Stimulated activated CD4-positive, alpha-beta T cell treated with anti-CD3 and anti-CD28 coated beads, Interleukin-1b, Interleukin-23, amount 100 ng/mL, for 4 hours (primary cell): ENCODE results near the gene KIFC3.
"Not testable (repeated sequence)": the region's sequence is repeated elsewhere in the genome, so short reads cannot be mapped to it uniquely, and the experiment has no call there.

Source experiments
- DNase-seq, 2 donors: peaks; one replicate each; pipeline ENCODE4 v3.0.0-alpha.2; 2020; ENCODE audit warnings: low read depth in 2 of 2

KIFC3 gene, protein sequence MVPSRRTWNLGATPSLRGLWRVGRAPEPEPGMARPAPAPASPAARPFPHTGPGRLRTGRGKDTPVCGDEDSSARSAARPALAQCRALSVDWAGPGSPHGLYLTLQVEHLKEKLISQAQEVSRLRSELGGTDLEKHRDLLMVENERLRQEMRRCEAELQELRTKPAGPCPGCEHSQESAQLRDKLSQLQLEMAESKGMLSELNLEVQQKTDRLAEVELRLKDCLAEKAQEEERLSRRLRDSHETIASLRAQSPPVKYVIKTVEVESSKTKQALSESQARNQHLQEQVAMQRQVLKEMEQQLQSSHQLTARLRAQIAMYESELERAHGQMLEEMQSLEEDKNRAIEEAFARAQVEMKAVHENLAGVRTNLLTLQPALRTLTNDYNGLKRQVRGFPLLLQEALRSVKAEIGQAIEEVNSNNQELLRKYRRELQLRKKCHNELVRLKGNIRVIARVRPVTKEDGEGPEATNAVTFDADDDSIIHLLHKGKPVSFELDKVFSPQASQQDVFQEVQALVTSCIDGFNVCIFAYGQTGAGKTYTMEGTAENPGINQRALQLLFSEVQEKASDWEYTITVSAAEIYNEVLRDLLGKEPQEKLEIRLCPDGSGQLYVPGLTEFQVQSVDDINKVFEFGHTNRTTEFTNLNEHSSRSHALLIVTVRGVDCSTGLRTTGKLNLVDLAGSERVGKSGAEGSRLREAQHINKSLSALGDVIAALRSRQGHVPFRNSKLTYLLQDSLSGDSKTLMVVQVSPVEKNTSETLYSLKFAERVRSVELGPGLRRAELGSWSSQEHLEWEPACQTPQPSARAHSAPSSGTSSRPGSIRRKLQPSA

GRCh38 chr16:57802341-57803133 is at the start of gene KIFC3:
TSS of gene KIFC3 (minus strand) at chr16:57802491. CDS start at chr16:57798243, 4,248 bp downstream.
- DNase-seq, result peak; percentile 60 to 63

DNA sequence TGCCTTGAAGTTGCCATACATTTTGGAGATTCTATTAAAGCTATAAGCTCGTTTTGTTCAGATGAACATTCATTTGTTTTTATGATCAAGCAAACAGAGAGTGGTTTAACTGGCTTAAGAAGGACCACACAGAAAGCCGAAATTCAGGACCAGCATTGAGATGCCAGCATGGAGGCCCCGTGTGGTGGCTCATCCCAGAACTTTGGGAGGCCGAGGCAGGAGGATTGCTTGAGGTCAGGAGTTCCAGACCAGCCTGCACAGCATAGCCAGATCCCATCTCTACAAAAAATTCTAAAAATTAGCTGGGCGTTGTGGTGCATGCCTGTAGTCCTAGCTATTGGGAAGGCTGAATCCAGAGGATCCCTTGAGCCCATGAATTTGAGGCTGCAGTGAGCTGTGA is 45.9 kb upstream of the KIFC3 start:
- DNase-seq, result no peak

DNA sequence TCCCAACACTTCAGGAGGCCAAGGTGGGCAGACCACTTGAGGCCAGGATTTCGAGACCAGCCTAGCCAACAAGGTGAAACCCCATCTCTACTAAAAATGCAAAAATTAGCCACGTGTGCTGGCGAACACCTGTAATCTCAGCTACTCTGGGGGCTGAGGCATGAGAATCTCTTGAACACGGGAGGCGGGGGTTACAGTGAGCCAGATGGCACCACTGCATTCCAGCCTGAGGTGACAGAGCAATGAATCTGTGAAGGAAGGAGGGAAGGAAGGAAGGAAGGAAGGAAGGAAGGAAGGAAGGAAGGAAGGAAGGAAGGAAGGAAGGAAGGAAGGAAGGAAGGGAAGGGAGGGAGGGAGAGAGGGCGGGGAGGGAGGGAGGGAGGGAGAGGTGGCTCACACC is 44.6 kb upstream of the KIFC3 start:
- DNase-seq, result not testable (repeated sequence)

- DNase-seq, result no peak
Observed at GRCh38 chr16:57846078-57846697, 43.9 kb upstream of the KIFC3 start.

- DNase-seq, result no peak
Observed at GRCh38 chr16:57845115-57845514, 42.8 kb upstream of the KIFC3 start.

DNA sequence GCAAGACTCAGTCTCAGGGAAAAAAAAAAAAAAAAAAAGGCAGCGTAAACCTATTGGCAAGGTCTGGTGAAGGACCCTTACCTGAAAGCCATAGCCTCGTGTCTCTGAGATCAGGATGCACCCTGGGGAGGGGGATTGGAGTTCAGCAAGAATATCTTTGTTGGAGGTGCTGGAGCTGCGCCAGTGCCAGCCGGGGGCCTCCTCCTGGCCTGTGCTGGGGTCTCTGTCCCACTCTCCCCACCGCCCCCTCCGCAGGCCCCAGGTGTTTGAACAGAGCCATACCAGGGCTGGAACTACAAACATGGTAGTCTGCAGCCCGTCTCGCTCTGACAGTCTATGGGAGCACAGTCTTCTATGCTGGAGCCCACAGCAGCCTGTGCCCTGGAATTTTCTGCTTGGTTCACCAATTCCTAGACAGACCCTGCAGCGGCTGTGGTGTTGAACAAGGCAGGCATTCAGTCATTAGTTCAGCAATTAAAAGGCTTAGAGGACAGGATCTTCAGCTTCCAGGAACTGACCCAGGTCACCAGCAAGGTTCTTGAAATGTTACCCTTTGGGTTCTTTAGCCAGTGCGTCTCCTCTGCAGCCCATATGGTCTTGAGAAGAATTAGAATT is 42.2 kb upstream of the KIFC3 start:
- no peak for DNase-seq

GRCh38 chr16:57843400-57843799 is 41.1 kb upstream of the KIFC3 start:
- DNase-seq, result no peak

GRCh38 chr16:57842601-57843000 is 40.3 kb upstream of the KIFC3 start:
- DNase-seq, result no peak

GRCh38 chr16:57840833-57841232 is 38.5 kb upstream of the KIFC3 start:
- DNase-seq, result no peak

GRCh38 chr16:57838161-57838560 is 35.9 kb upstream of the KIFC3 start:
- DNase-seq, result no peak

- DNase-seq, result no peak
Observed at GRCh38 chr16:57837305-57838125, 35.2 kb upstream of the KIFC3 start.

DNA sequence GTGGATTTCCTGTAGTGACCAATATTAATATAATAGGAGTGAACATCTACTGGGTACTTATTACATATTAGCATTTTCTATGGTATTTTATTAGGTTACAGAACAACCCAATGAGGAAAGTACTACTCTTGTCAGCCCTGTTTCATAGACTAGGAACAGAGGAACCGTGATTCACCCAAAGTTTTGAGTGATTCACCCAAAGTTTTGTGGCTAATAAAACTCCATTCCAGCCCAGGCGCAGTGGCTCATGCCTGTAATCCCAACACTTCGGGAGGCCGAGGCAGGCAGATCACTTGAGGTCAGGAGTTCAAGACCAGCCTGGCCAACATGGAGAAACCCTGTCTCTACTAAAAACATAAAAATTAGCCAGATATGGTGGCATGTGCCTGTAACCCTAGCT is 33.1 kb upstream of the KIFC3 start:
- DNase-seq, result not testable (repeated sequence)

DNA sequence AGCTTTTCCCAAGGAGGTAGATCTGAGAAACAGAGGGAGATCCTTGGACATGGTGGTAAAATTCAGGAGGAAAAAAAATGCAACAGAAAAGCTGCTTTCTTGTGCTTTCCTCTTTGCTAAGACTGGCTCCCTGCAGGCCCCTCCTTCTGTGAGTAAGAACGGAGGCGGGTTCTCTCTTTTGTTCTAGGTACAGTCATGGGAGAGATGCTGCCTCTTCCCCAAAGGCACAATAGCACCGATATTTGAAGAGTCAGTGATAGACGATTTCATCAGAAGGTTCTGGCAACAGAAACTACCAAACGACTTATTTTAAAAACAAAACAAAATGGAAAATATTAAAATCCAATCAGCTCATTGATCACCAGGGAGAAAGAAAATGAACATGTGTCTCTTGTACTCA is 32.6 kb upstream of the KIFC3 start:
- no peak for DNase-seq

DNA sequence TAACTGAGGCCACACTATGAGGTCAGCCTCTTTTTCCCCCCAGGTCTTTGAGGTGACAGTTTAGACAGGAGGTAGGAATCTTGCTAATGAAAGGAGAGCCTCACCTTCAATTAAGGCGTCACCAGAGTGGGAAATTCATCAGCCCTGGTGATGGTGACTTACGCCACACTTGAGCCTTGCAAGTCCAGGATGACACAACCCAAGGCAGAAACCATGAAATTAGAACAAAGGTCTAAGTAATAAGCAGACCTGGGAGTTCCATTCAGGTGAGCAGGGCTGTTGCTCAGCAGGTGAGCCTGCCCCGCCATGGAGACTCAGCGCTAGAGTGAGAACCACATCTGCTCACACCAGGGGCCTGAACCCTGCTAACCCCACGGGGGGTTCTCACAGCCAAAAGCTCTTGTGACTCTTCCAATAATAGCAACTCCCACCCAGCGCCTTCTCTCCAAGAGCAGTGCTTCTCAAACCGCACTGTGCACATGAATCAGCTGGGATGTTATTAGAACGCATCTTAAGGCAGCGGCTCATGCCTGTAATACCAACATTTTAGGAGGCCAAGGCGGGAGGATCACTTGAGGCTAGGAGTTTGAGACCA is 28.7 kb upstream of the KIFC3 start:
- DNase-seq, result no peak

DNA sequence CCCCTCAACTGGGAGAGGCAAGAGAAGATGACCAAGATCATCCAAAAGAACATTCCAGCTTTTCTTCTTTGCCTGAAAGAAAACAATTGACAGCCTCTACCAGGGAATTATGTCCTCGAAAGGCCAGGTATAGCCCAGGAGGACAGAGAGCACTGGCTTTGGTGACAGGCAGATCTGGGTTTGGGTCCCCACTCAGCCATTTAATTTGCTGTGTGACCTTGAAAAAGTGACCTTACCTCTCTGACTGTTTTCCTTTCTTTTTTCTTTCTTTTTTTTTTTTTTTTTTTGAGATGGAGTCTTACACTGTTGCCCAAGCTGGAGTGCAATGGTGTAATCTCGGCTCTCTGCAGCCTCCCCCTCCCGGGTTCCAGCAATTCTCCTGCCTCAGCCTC is 27.7 kb upstream of the KIFC3 start:
- no peak for DNase-seq

DNA sequence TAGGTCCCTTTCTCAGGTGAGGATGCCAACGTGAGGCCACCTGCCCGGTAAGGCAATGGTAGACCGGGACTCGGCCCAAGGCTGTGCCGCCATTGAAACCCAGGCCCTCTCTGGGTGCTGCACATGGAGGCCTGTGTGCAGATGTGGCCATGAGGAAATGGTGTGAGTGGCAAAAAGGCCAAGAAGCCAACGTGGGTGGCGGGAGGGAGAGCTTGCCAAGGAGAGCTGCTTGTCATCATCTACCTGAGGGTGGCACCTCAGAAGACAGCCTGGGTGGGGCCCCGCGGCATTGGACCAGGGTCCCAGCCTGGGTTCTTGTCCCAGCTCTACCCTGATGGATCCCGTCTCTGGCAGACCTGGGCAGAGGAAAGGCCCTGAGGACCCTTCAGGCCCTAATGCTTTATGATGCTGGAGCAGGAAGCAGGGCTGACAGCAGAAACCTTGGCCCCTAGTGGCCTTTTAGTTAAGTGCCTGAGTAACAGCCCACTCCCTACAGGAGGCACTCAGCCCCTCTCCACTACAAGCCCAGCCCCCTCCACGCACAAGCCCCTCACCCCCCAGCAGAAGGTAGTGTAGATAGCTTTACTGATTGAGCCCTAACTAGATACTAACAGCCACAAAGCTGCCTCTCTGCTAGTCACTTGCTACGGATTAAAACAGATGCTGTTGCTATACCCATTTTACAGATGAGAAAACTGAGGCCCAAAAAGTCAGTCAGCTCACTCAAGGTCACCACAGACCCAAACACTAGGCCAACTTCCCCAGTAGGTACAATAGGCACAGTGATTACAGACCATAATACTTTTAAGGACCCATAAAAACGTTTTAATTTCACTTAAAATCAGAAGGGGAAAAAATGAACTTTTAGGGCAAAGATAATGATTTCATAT is 26.2 kb upstream of the KIFC3 start:
- DNase-seq, result no peak

DNA sequence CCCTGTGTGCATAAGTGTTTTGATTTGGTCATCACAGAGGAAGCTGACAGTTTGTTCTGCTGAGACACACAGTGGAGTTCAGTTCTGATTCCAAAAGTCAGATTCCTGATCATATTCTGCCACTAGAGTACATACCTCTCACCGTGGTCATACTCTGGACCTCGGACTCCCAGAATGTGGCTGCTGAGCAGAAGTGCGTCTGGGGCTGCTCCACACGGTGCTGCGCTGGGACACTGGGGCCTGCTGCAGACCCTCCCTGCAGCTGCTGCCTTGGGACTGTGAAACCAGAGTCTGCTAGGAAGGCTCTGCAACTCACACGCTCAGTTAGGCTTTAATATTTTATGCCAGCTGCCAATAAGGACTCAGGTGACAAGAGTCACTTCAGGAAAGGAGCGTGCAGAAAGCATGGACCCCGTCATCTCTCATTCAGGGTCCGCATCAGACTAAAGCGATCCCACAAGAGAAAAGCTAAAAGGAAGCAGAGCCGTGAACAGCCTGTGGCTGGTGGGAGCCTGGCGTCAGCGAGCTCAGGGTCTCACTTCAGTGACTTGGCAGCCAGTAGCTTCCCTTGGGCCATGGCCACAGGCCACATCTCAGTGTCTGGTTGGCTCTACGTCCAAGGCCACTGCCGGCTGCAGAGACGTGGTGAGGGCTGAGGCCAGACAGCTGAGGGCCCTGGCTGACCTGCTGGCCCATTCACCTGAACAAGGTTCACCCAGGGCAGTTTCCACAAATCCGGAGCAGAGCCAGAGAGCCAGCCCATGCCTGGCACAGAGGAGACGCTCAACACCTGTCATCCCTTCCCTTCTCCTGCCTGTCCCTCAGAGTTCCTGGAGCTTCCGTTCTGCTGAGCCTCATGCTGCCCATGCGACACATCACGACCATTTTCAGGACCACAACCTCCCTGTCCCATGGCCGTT is 24.7 kb upstream of the KIFC3 start:
- no peak for DNase-seq

DNA sequence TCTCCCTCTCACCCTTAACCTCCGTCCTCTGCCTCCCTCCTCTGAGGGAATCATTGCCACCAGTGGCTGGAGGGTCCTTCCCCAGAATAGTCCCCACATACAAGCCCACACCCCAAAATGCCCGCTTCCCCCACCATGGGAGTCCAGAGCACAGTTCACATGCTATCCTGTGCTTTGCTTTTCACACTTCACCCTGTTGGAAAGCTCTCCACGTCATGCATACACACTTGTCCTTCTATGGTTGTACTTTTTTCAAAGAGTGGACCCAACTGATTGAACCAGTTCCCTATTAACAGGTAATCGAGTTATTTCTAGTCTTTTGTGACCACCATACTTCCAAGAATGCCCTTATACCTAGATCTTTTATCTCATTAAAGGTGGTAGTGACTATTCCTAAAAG is 23.8 kb upstream of the KIFC3 start:
- no peak for DNase-seq
